Vagina (tissue), 2 donors: ENCODE results near the gene IMP3. TPM values are rescaled to one million over a fixed set of nuclear protein-coding genes. Genes with fewer than 3 reads are reported as not detected.
"Not testable (repeated sequence)": the region's sequence is repeated elsewhere in the genome, so short reads cannot be mapped to it uniquely, and the experiment has no call there.

Experiments used
- DNase-seq, 2 donors: peaks; one replicate each; pipeline ENCODE4 v3.0.0-alpha.2; 2017; ENCODE audit errors: extremely low spot score in 2 of 2
- H3K27ac ChIP-seq: fragments of 200-600 bp; sonication (generic); one replicate; pipeline ENCODE4 v1.5.1; 2019
- H3K27me3 ChIP-seq: fragments of 200-600 bp; sonication (generic); one replicate; pipeline ENCODE4 v1.5.1; 2019
- H3K36me3 ChIP-seq, 2 donors: fragments of 200-600 bp; sonication (generic); one replicate each; pipeline ENCODE4 v1.5.1; 2017 to 2019
- H3K4me1 ChIP-seq: fragments of 200-600 bp; sonication (generic); one replicate; pipeline ENCODE4 v1.5.1; 2019
- H3K4me3 ChIP-seq, 2 donors: fragments of 200-600 bp; sonication (generic); 1 replicate in 1 of 2; 2 replicates in 1 of 2; pipeline ENCODE4 v1.5.1; 2016 to 2019
- H3K9me3 ChIP-seq: fragments of 200-600 bp; sonication (generic); one replicate; pipeline ENCODE4 v1.5.1; 2019
- POLR2A ChIP-seq, 2 donors: fragments of 450-650 bp; IDR thresholded peaks; one replicate each; pipeline ENCODE4 v1.6.1; 2017; ENCODE audit warnings: antibody characterized with exemption in 2 of 2, mild to moderate bottlenecking in 2 of 2, moderate library complexity in 2 of 2
- POLR2AphosphoS5 ChIP-seq, 2 donors: sonication (generic); formaldehyde crosslinking; IDR thresholded peaks; one replicate each; pipeline ENCODE4 v1.9.0; 2017; ENCODE audit warnings: antibody characterized with exemption in 2 of 2, mild to moderate bottlenecking in 2 of 2, low read depth in 1 of 2; ENCODE audit not compliant: insufficient read depth in 1 of 2
- intact Hi-C: fragments of 100-400 bp; cut with DNase I; formaldehyde crosslinking; loops from one replicate; pipeline ENCODE4 v1.15.1; 2023
- total RNA-seq: library from RNA; depleted of rRNA; stranded (reverse); fragments of >200 nt; gene quantifications from one replicate; pipeline ENCODE4 v1.2.3, GENCODE V29; 2016
- TF ChIP-seq, protein P1 (sequence below), 3 experiments: fragments of 450-650 bp in 2 of 3; fragments of 200-600 bp in 1 of 3; sonication (generic) in 1 of 3; IDR thresholded peaks; one replicate each; pipeline ENCODE4 v1.5.1; 2017 to 2019; ENCODE audit warnings: antibody characterized with exemption in 3 of 3, mild to moderate bottlenecking in 2 of 3, moderate library complexity in 2 of 3

Gene IMP3, protein sequence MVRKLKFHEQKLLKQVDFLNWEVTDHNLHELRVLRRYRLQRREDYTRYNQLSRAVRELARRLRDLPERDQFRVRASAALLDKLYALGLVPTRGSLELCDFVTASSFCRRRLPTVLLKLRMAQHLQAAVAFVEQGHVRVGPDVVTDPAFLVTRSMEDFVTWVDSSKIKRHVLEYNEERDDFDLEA
- 109 TPM for total RNA-seq

DNA sequence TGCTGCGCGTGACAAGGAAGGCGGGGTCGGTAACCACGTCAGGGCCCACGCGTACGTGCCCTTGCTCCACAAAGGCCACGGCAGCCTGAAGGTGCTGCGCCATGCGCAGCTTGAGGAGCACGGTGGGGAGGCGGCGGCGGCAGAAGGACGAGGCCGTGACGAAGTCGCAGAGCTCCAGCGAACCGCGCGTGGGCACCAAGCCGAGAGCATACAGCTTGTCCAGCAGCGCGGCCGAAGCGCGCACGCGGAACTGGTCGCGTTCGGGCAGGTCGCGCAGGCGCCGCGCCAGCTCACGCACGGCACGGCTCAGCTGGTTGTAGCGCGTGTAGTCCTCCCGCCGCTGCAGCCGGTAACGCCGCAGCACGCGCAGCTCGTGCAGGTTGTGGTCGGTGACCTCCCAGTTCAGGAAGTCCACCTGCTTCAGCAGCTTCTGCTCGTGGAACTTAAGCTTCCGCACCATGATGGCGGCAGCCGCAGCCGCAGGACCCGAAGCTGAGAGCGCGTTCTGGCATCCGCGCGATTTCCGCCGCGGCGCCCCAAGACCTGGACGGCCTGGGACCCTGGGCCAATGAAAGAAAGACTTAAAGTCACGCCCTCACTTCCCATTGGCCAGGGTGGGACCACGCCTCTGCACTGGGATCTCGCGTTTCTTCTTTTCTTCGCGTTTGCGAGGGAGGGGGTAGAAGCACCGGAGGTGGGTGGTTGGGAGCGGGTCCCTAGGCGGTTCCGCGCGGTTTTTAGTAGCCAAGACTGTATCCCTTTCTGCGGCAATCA is at the start of gene IMP3:
Gene IMP3 (minus strand): TSS at position 516 of the 774 bp plus-strand sequence. CDS start 56 bp downstream, at position 460.
- Histone ChIP-seq H3K27me3 (no peaks in the 10 kb centered on the region), H3K9me3 (no peaks in the 10 kb centered on the region), H3K4me3 (peak within 1 kb of the TSS; percentile 83 to 94), H3K27ac (peak within 1 kb of the TSS; percentile 89), H3K4me1 (peaks cover 43% of the 10 kb centered on the region), H3K36me3 (no peaks in the 10 kb centered on the region)
- peak in 1 of 2 donors; percentile 96 for DNase-seq
- peak; percentile 98 to 100 for TF ChIP-seq POLR2AphosphoS5 (IDR thresholded peaks at IDR 0.05; ENCODE audit: insufficient read depth in 1 of 2, low read depth in 1 of 2)
- TF ChIP-seq, protein P1, sequence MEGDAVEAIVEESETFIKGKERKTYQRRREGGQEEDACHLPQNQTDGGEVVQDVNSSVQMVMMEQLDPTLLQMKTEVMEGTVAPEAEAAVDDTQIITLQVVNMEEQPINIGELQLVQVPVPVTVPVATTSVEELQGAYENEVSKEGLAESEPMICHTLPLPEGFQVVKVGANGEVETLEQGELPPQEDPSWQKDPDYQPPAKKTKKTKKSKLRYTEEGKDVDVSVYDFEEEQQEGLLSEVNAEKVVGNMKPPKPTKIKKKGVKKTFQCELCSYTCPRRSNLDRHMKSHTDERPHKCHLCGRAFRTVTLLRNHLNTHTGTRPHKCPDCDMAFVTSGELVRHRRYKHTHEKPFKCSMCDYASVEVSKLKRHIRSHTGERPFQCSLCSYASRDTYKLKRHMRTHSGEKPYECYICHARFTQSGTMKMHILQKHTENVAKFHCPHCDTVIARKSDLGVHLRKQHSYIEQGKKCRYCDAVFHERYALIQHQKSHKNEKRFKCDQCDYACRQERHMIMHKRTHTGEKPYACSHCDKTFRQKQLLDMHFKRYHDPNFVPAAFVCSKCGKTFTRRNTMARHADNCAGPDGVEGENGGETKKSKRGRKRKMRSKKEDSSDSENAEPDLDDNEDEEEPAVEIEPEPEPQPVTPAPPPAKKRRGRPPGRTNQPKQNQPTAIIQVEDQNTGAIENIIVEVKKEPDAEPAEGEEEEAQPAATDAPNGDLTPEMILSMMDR (IDR thresholded peaks at IDR 0.05): no peak
- peak; percentile 60 to 95 for TF ChIP-seq POLR2A (IDR thresholded peaks at IDR 0.05)
- intact Hi-C loops: loop anchor here (5.0 kb wide), 2 partner anchors 37 to 273 kb away; partner anchors contain the start of gene MAN2C1

DNA sequence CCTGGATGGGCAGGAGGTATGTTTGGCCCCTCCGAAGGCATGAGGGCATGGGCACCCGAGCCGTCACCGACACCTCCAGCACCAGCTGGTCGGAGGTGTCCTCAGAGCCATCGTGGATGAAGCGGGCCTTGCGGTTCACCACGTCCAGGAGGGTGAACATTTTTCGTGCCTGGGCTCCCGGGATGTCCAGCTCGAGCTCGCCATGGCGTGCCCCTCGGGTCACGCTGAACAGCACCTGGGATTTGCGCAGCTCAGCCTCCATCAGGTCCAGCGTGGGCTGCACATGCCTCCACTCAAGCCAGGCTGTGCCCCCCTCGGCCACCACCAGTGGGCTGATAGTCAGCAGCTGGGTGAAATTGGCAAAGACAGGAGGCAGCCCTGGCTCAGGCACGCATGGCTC is 49.4 kb upstream of the IMP3 start:
- H3K27me3 ChIP-seq, H3K27ac ChIP-seq, DNase-seq, H3K9me3 ChIP-seq, H3K4me3 ChIP-seq, H3K36me3 ChIP-seq: not testable (repeated sequence)
- peaks cover 23% of the 10 kb centered on the region for H3K4me1 ChIP-seq
- intact Hi-C loops: loop anchor here (5.0 to 10.0 kb wide), 2 partner anchors 43 to 115 kb away; no protein-coding TSS in a partner anchor

DNA sequence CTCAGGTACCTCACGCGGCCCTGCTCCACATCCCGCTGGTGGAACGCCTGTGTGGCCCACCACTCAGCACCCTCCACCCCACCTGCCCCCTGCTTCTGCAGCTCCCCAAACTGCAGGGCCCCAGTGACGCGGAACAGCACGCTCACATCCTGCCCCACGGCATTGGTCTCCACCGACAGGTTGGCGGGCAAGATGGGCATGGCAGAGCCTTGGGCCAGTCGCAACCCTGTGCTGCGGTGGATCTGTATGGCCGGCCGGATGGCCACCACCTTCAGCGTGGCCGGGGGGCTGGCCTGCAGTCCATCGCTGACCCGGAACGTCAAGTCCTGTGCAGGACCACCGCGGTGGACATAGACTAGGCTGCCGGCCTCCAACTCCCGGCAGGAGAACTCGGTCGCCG is 48.8 kb upstream of the IMP3 start:
- Histone ChIP-seq H3K4me1 (peaks cover 22% of the 10 kb centered on the region), H3K36me3 (no peaks in the 10 kb centered on the region), H3K27me3 (no peaks in the 10 kb centered on the region), H3K4me3 (no peak overlapping the region), H3K27ac (no peak overlapping the region), H3K9me3 (no peaks in the 10 kb centered on the region)
- intact Hi-C loops: loop anchor here (5.0 to 10.0 kb wide), 2 partner anchors 43 to 116 kb away; no protein-coding TSS in a partner anchor
- TF ChIP-seq POLR2A (IDR thresholded peaks at IDR 0.05) (no peak), POLR2AphosphoS5 (IDR thresholded peaks at IDR 0.05; ENCODE audit: insufficient read depth in 1 of 2, low read depth in 1 of 2) (no peak)
- TF ChIP-seq, protein P1 (IDR thresholded peaks at IDR 0.05): no peak
- no peak for DNase-seq

DNA sequence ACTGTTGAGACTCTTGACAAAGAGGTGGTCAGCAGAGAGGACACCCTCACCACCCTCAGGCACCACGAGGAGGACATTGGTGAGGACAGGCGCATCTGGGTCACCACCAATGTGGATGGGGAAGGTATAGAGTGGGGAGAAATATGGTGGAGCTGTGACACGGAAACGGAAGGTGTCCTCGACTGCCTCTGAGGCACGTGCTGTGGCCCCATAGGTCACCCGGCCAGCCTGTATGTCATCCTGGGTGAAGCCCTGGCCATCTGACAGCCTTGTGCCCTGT is 48.2 kb upstream of the IMP3 start:
- intact Hi-C loops: loop anchor here (5.0 to 10.0 kb wide), 2 partner anchors 44 to 117 kb away; no protein-coding TSS in a partner anchor
- H3K4me3 ChIP-seq: no peak overlapping the region
- no peak for TF ChIP-seq POLR2A (IDR thresholded peaks at IDR 0.05)
- TF ChIP-seq POLR2AphosphoS5 (IDR thresholded peaks at IDR 0.05; ENCODE audit: insufficient read depth in 1 of 2, low read depth in 1 of 2): no peak
- TF ChIP-seq, protein P1 (IDR thresholded peaks at IDR 0.05): no peak
- H3K4me1 ChIP-seq: peaks cover 22% of the 10 kb centered on the region
- no peak for DNase-seq
- H3K36me3 ChIP-seq: no peaks in the 10 kb centered on the region
- H3K9me3 ChIP-seq: no peaks in the 10 kb centered on the region
- no peak overlapping the region for H3K27ac ChIP-seq
- no peaks in the 10 kb centered on the region for H3K27me3 ChIP-seq

DNA sequence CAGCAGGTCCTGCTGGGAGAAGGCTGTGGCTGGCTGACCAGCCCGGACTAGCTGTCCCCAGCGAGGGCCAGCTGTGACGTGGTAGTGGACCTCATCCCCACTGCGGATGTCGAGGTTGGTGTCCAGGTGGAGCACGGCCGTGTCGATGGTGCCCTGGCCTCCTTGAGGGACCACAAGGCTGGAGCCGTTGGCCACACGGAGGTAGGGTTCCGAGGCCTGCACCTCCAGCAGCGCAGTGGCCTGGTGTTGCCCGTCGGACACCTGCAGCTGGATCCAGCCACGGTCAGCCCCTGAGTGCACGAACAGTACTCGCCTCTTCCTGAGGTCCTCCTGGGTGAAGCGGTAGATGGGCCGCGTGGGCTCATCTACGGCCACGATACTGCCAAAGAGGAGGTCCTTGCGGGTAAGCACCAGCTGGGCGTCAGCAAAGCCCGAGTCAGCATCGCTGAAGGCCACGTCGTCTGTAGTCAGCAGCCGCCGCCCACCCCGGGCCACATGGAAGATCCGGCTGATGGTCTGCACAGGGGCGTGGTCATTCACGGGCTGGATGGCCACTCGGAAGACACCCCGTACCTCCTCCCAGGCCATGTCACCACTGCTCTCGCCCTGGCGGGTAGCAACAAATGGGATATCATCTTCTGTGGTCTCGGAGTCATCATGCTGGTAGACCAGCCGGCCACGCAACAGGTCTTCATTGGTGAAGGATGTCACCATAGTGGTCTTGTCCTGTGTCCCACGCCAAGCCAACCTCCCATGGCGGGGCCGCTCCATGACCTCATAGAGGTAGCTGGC is 47.7 kb upstream of the IMP3 start:
- Histone ChIP-seq H3K27me3 (no peaks in the 10 kb centered on the region), H3K9me3 (no peaks in the 10 kb centered on the region), H3K36me3 (no peaks in the 10 kb centered on the region), H3K4me3 (no peak overlapping the region), H3K27ac (no peak overlapping the region), H3K4me1 (peaks cover 18% of the 10 kb centered on the region)
- TF ChIP-seq, protein P1 (IDR thresholded peaks at IDR 0.05): no peak
- TF ChIP-seq POLR2AphosphoS5 (IDR thresholded peaks at IDR 0.05; ENCODE audit: insufficient read depth in 1 of 2, low read depth in 1 of 2): peak in 1 of 2 donors; percentile 14
- intact Hi-C loops: loop anchor here (5.0 to 10.0 kb wide), 2 partner anchors 45 to 117 kb away; no protein-coding TSS in a partner anchor
- DNase-seq: no peak
